HFF-Myc (cell line): ENCODE data around the gene KBTBD8.

Experiments used
- DNase-seq: peaks from one replicate; pipeline ENCODE4 v3.0.0-alpha.2; 2011; ENCODE audit warnings: low read depth; ENCODE audit errors: extremely low read depth
- H3K4me3 ChIP-seq: replicated peaks from 2 replicates; pipeline ENCODE4 v1.5.1; 2011; ENCODE audit warnings: low read depth, mild to moderate bottlenecking, control low read depth, low read length
- CTCF ChIP-seq: IDR thresholded peaks from 2 replicates; pipeline ENCODE4 v1.5.1; 2012; ENCODE audit warnings: mild to moderate bottlenecking, low read depth, low read length, control low read depth; ENCODE audit errors: missing control alignments

KBTBD8 gene, protein sequence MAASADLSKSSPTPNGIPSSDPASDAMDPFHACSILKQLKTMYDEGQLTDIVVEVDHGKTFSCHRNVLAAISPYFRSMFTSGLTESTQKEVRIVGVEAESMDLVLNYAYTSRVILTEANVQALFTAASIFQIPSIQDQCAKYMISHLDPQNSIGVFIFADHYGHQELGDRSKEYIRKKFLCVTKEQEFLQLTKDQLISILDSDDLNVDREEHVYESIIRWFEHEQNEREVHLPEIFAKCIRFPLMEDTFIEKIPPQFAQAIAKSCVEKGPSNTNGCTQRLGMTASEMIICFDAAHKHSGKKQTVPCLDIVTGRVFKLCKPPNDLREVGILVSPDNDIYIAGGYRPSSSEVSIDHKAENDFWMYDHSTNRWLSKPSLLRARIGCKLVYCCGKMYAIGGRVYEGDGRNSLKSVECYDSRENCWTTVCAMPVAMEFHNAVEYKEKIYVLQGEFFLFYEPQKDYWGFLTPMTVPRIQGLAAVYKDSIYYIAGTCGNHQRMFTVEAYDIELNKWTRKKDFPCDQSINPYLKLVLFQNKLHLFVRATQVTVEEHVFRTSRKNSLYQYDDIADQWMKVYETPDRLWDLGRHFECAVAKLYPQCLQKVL

DNA sequence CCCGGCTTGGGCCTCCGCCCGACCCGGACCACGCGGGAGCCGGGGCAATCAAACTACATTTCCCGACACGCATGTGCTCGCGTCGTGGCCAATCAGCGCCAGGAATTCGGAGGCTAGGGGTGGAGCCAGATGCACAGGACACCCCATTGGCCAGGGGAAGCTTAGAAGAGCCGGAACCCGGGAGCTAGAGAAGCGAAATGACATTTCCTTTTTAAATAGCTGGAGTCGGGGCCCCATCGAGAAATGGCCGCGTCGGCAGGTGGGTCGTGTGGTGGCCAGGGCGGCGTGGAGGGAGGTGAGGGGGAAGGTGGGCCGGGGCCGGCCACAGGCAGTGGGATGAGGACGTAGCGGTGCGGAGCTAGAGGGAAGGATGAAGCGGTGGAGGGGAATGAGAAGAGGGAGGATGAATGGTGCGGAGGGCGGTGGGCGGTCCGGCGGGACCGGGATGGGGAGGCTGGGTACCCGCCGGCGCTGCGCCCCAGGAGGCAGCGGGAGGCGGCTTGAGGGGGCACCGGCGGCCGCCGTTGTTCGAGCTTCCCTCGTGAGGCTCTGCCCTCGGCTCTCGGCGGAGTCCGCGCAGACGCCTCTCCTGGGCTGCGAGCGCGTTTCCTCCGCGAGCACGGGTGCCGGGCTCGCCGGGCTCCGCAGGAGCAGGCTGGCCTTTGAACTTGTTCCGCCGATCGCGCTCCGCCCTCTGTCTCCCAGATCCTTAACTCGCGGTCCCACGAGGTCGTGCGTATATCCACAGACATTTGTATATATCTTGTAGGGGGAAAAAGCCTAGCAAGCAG is at the start of gene KBTBD8:
Gene KBTBD8, plus strand, starts transcription at position 195 of the 791 bp plus-strand sequence. Its CDS starts 49 bp downstream, at position 244.
- TF ChIP-seq CTCF, result no peak
- DNase-seq, result peak; percentile 97
- H3K4me3 ChIP-seq, result peak within 1 kb of the TSS; percentile 76

DNA sequence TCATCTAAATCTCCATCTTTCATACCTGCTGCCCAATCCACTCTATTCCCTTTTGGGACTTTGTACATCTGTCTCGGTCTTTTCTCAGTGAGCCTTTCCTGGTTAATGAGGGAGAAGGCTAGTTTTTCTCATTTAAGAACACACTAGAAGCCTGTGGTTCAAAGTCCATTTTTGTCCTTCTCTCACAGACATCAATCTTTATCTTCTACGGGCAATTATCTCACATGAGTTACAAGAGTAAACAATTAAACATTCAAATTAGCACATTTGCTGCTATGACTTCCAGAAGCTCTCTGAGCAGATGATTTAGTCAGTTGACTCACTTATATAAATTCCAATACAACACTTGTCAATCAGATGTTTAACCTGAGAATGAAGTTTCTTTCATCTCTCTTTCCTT is 49.3 kb upstream of the KBTBD8 start:
- DNase-seq, result no peak
- no peak overlapping the region for H3K4me3 ChIP-seq
- TF ChIP-seq CTCF, result no peak

- no peak overlapping the region for H3K4me3 ChIP-seq
- TF ChIP-seq CTCF, result no peak
Measured at GRCh38 chr3:66949898-66950297, 48.2 kb upstream of the KBTBD8 start.

GRCh38 chr3:66952357-66952756 is 45.8 kb upstream of the KBTBD8 start:
- no peak for TF ChIP-seq CTCF
- DNase-seq, result no peak
- H3K4me3 ChIP-seq, result no peak overlapping the region

More at GRCh38 chr3:66949898-66950297, 48.2 kb upstream of the KBTBD8 start:
- DNase-seq, result no peak

DNA sequence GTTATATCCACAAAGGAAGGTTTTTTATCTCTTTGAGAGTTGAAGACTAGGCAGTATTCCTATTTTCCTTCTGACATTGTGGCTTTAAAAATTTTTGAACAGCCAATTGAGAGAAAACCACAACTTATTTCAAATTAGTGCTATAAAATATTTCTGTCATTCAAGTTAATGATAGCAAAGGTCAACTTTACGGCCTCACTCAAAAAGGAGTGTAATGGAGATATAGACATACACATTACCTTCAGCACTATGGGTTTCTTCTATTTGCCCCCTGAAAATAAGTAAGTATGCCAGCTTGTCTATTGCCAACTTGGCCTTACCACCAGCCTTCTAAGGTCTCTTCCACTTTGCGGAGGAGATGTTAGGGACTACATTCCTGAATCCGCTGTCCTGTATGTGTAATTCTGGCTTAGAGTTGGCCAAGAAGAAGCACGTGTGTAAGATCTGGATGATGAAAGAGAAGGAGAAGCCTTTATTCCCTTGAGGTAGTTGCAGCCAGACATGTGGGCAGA is 44.1 kb upstream of the KBTBD8 start:
- no peak for TF ChIP-seq CTCF
- no peak for DNase-seq

DNA sequence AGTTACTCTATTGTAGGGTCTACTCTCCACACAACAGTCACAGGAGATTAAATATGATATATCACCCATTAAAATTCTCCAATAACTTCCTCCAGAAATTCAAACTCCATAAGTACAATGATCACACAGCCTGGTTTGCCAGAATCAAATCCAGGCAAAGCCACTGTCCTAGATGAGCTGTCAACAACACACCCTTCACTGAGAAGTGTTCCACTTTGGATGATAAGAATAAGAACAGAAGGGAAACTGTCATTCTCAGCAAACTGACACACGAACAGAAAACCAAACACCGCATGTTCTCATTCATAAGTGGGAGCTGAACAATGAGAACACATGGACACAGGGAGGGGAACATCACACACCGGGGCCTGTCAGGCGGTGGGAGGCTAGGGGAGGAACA is 41.4 kb upstream of the KBTBD8 start:
- no peak for DNase-seq
- H3K4me3 ChIP-seq, result no peak overlapping the region
- no peak for TF ChIP-seq CTCF

More for the DNA sequence above, 44.1 kb upstream of the KBTBD8 start:
- H3K4me3 ChIP-seq, result no peak overlapping the region
